Keratinocyte (primary cell): ENCODE results near the gene PDGFB. TPM values are rescaled to one million over a fixed set of nuclear protein-coding genes. Genes with fewer than 3 reads are reported as not detected.

Experiments used
- DNase-seq: peaks from one replicate; pipeline ENCODE4 v3.0.0-alpha.2; 2011; ENCODE audit warnings: low read depth, missing footprints, low spot score
- FAIRE-seq: peaks from 2 replicates; lab custom pipeline; 2011; peaks lifted over from hg19 to GRCh38; lab: Jason Lieb, UNC
- H2AFZ ChIP-seq: 2 replicates; pipeline ENCODE4 v1.6.0; 2012; ENCODE audit warnings: low read length, control low read depth, inconsistent platforms; ENCODE audit not compliant: control insufficient read depth
- H3K27ac ChIP-seq: 2 replicates; pipeline ENCODE4 v1.5.1; 2011; ENCODE audit warnings: low read length; ENCODE audit not compliant: control insufficient read depth, insufficient read depth
- H3K27me3 ChIP-seq: 3 replicates; pipeline ENCODE4 v1.6.0; 2011; ENCODE audit warnings: low read length; ENCODE audit not compliant: control insufficient read depth, insufficient read depth; ENCODE audit errors: extremely low read depth
- H3K36me3 ChIP-seq, 2 experiments: 2 replicates in 1 of 2; 3 replicates in 1 of 2; pipeline ENCODE4 v1.5.1; 2011; ENCODE audit warnings: low read length in 2 of 2, mild to moderate bottlenecking in 1 of 2; ENCODE audit not compliant: control insufficient read depth in 2 of 2, insufficient read depth in 2 of 2; ENCODE audit errors: extremely low read depth in 1 of 2
- H3K4me1 ChIP-seq: 3 replicates; pipeline ENCODE4 v1.5.1; 2011; ENCODE audit warnings: low read length; ENCODE audit not compliant: control insufficient read depth, insufficient read depth; ENCODE audit errors: extremely low read depth
- H3K4me2 ChIP-seq: 3 replicates; pipeline ENCODE4 v1.6.0; 2011; ENCODE audit warnings: low read depth, low read length; ENCODE audit not compliant: control insufficient read depth, insufficient read depth; ENCODE audit errors: extremely low read depth
- H3K4me3 ChIP-seq, 3 experiments: fragments of 200-600 bp in 1 of 3; sonication (generic) in 1 of 3; 2 replicates in 2 of 3; 3 replicates in 1 of 3; pipeline ENCODE4 v1.5.1; 2011 to 2016; ENCODE audit warnings: low read length in 3 of 3, mild to moderate bottlenecking in 3 of 3, control low read depth in 2 of 3, inconsistent platforms in 1 of 3, low read depth in 1 of 3, mixed read lengths in 1 of 3, mixed run types in 1 of 3, moderate library complexity in 1 of 3; ENCODE audit not compliant: control insufficient read depth in 2 of 3, insufficient read depth in 2 of 3; ENCODE audit errors: extremely low read depth in 1 of 3
- H3K79me2 ChIP-seq: 2 replicates; pipeline ENCODE4 v1.6.0; 2012; ENCODE audit warnings: low read length; ENCODE audit not compliant: control insufficient read depth, insufficient read depth
- H3K9ac ChIP-seq: 3 replicates; pipeline ENCODE4 v1.6.0; 2011; ENCODE audit warnings: low read length; ENCODE audit not compliant: control insufficient read depth, insufficient read depth; ENCODE audit errors: extremely low read depth
- H3K9me1 ChIP-seq: 3 replicates; pipeline ENCODE4 v1.6.0; 2011; ENCODE audit warnings: low read length; ENCODE audit not compliant: control insufficient read depth, insufficient read depth; ENCODE audit errors: extremely low read depth
- H3K9me3 ChIP-seq: 2 replicates; pipeline ENCODE4 v1.5.1; 2012; ENCODE audit warnings: low read depth, low read length; ENCODE audit not compliant: control insufficient read depth
- H4K20me1 ChIP-seq: 3 replicates; pipeline ENCODE4 v1.6.0; 2011; ENCODE audit warnings: low read length; ENCODE audit not compliant: control insufficient read depth, insufficient read depth; ENCODE audit errors: extremely low read depth
- CTCF ChIP-seq, 3 experiments: IDR thresholded peaks in 1 of 3; conservative IDR thresholded peaks in 1 of 3; optimal IDR thresholded peaks in 1 of 3; 2 replicates in 2 of 3; 3 replicates in 1 of 3; pipeline versions ENCODE3 to v1.5.1; 2011; ENCODE audit warnings: low read length in 3 of 3, mild to moderate bottlenecking in 3 of 3, moderate library complexity in 2 of 3, control low read depth in 1 of 3, inconsistent platforms in 1 of 3; ENCODE audit not compliant: insufficient read depth in 2 of 3; ENCODE audit errors: extremely low read depth in 1 of 3
- EZH2 ChIP-seq: IDR thresholded peaks from one replicate; pipeline ENCODE4 v1.6.1; 2012; ENCODE audit warnings: inconsistent platforms, mild to moderate bottlenecking, low read length, moderate library complexity
- dilution Hi-C: fragments of 300-500 bp; cut with MboI; formaldehyde crosslinking; loops from one replicate; pipeline ENCODE4 v1.7.0; 2020; ENCODE audit warnings: low sequenced_read_pairs; ENCODE audit not compliant: extremely low pct_ligation_motif_present
- polyA plus RNA-seq, 5 experiments: library from polyadenylated mRNA; depleted of rRNA in 3 of 5; stranded (reverse) in 3 of 5; stranded (forward) in 1 of 5; unstranded in 1 of 5; fragments of >200 nt; gene quantifications; 1 replicate in 1 of 5; 2 replicates in 3 of 5; 3 replicates in 1 of 5; pipeline versions ENCODE4 v1.2.1 to v1.2.3, GENCODE V29; 2011 to 2012; ENCODE audit warnings: missing spikeins in 2 of 5, low read depth in 1 of 5, low replicate concordance in 1 of 5

PDGFB gene
- polyA plus RNA-seq, 1 donor (not counting 4 experiments of a cell fraction or from before 2014, with no cell fraction given) = 6.0 TPM

- Histone ChIP-seq H3K27ac (no peak overlapping the region), H3K4me1 (no peaks in the 10 kb centered on the region), H3K4me2 (no peak overlapping the region), H3K9me1 (no peaks in the 10 kb centered on the region), H4K20me1 (no peaks in the 10 kb centered on the region), H3K79me2 (no peaks in the 10 kb centered on the region), H3K9ac (no peak overlapping the region), H2AFZ (no peak overlapping the region), H3K4me3 (no peak overlapping the region), H3K9me3 (no peaks in the 10 kb centered on the region), H3K27me3 (no peaks in the 10 kb centered on the region), H3K36me3 (peaks cover 29 to 31% of the 10 kb centered on the region in 2 experiments)
- FAIRE-seq = no peak
- no peak for TF ChIP-seq EZH2
- dilution Hi-C loops = no loop called here
- DNase-seq = no peak
Observed at GRCh38 chr22:39229075-39229474, 15.7 kb downstream of the PDGFB start.

GRCh38 chr22:39227542-39228272, 17.1 kb downstream of the PDGFB start:
- peaks cover 34 to 36% of the 10 kb centered on the region in 2 experiments for H3K36me3 ChIP-seq
- H3K9me1 ChIP-seq = no peaks in the 10 kb centered on the region
- H3K4me1 ChIP-seq = peaks cover 8% of the 10 kb centered on the region
- H3K79me2 ChIP-seq = no peaks in the 10 kb centered on the region
- H3K4me3 ChIP-seq = no peak overlapping the region
- H3K4me2 ChIP-seq = no peak overlapping the region
- dilution Hi-C loops = no loop called here
- no peak overlapping the region for H2AFZ ChIP-seq
- FAIRE-seq (no peak), DNase-seq (no peak)
- TF ChIP-seq EZH2 (no peak), CTCF (optimal IDR thresholded peaks at IDR 0.05 in 1 of 3, IDR thresholded peaks at IDR 0.05 in 1 of 3, conservative IDR thresholded peaks at IDR 0.05 in 1 of 3; ENCODE audit: extremely low read depth in 1 of 3, insufficient read depth in 2 of 3, low read length in 3 of 3) (no peak)
- no peak overlapping the region for H3K27ac ChIP-seq
- H3K9ac ChIP-seq = no peak overlapping the region
- H4K20me1 ChIP-seq = no peaks in the 10 kb centered on the region
- H3K27me3 ChIP-seq = no peaks in the 10 kb centered on the region
- H3K9me3 ChIP-seq = no peaks in the 10 kb centered on the region

GRCh38 chr22:39226353-39226752, 18.4 kb downstream of the PDGFB start:
- no peaks in the 10 kb centered on the region for H3K9me3 ChIP-seq
- H3K27ac ChIP-seq = no peak overlapping the region
- no peaks in the 10 kb centered on the region for H3K27me3 ChIP-seq
- no peak overlapping the region for H3K9ac ChIP-seq
- H3K4me2 ChIP-seq = no peak overlapping the region
- H3K4me3 ChIP-seq = no peak overlapping the region
- DNase-seq = no peak
- peaks cover 13% of the 10 kb centered on the region for H3K4me1 ChIP-seq
- peaks cover 34 to 42% of the 10 kb centered on the region in 2 experiments for H3K36me3 ChIP-seq
- H3K9me1 ChIP-seq = no peaks in the 10 kb centered on the region
- FAIRE-seq = no peak
- no peak for TF ChIP-seq EZH2
- dilution Hi-C loops = no loop called here
- no peaks in the 10 kb centered on the region for H4K20me1 ChIP-seq
- no peaks in the 10 kb centered on the region for H3K79me2 ChIP-seq
- H2AFZ ChIP-seq = no peak overlapping the region
